Measurements from ENCODE around the gene HLA-DQA1. TPM values are rescaled to one million over a fixed set of nuclear protein-coding genes. Genes with fewer than 3 reads are reported as not detected.

Gene HLA-DQA1
- total and polyA plus RNA-seq, 10 of the 15 experiments (the other 5 are each of a cell fraction or from before 2014, with no cell fraction given), result 289 to 1,769 (median 460) TPM

DNA sequence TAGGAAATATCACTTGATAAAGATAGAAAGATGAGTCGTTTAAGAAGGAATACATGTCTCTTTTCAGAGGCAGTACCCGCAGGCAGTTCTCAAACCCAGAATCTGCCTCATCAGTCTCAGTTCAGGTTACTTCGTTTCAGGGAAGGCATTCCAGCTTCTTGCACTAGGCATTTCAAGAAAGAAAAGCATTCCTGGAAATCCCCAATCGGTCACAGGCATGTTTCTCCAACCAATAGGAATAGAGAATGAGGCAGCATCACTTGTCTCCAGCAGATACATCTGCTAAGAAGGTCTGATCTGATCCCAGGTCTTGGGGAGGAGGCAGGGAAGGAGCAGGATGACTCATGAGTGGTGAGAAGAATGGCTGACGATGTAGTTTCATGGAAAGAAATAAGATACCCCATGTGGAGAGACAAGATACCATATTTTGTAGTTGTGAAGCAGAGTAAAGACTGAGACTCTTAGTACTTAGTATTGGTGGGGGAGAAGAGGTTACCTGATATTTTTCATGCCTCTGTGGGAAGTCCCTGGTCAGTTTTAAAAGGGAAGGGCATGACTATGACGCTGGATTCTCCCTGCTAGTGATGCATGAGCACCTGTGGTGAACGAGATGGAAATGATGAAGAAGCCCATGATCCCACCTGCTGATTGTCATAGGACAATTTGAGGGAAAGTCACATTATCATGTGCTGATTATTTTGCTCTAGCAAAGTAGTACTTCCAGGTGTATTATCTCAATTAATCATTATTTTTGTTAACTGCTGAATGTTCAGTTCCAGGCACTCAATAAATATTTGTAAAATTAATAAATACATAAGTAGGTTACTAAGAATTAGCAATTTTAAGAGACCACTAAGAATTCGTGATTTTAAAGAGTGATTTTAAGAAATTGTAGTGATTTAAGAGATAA, 27.2 kb upstream of the HLA-DQA1 start (continued):
- TF ChIP-seq PML (IDR thresholded peaks at IDR 0.05; ENCODE audit: low read length), result peak; percentile 83
- no peak for TF ChIP-seq ZNF24 (IDR thresholded peaks at IDR 0.05)
- TF ChIP-seq RCOR1 (conservative IDR thresholded peaks at IDR 0.05; ENCODE audit: low read depth, low read length), result no peak
- TF ChIP-seq ETV6 (conservative IDR thresholded peaks at IDR 0.05 in 1 of 2, IDR thresholded peaks at IDR 0.05 in 1 of 2; ENCODE audit: borderline replicate concordance in 1 of 2, low read depth in 1 of 2), result peak in 1 of 2 experiments; percentile 24; a peak in 1 of 4 replicates
- TF ChIP-seq YBX1 (IDR thresholded peaks at IDR 0.05), result no peak
- peak; percentile 81 for TF ChIP-seq NFYB (IDR thresholded peaks at IDR 0.05; ENCODE audit: insufficient read depth, low read depth, low read length)
- peak; percentile 80 for TF ChIP-seq EED (IDR thresholded peaks at IDR 0.05; ENCODE audit: low read depth)
- TF ChIP-seq SMARCA5 (IDR thresholded peaks at IDR 0.05), result no peak
- TF ChIP-seq GABPA (IDR thresholded peaks at IDR 0.05; ENCODE audit: low read depth), result no peak
- TF ChIP-seq SREBF2 (IDR thresholded peaks at IDR 0.05; ENCODE audit: low read length), result no peak
- TF ChIP-seq ZZZ3 (IDR thresholded peaks at IDR 0.05; ENCODE audit: control insufficient read depth, insufficient read length, low read depth), result no peak
- no peak for TF ChIP-seq EZH2 (IDR thresholded peaks at IDR 0.05; ENCODE audit: borderline replicate concordance, control insufficient read depth, low read depth, low read length)
- no peak for TF ChIP-seq RBBP5 (conservative IDR thresholded peaks at IDR 0.05)
- peak; percentile 34; the same call in 1 of the 2 replicates for TF ChIP-seq BACH1 (IDR thresholded peaks at IDR 0.05; ENCODE audit: borderline replicate concordance)
- TF ChIP-seq, protein P1, sequence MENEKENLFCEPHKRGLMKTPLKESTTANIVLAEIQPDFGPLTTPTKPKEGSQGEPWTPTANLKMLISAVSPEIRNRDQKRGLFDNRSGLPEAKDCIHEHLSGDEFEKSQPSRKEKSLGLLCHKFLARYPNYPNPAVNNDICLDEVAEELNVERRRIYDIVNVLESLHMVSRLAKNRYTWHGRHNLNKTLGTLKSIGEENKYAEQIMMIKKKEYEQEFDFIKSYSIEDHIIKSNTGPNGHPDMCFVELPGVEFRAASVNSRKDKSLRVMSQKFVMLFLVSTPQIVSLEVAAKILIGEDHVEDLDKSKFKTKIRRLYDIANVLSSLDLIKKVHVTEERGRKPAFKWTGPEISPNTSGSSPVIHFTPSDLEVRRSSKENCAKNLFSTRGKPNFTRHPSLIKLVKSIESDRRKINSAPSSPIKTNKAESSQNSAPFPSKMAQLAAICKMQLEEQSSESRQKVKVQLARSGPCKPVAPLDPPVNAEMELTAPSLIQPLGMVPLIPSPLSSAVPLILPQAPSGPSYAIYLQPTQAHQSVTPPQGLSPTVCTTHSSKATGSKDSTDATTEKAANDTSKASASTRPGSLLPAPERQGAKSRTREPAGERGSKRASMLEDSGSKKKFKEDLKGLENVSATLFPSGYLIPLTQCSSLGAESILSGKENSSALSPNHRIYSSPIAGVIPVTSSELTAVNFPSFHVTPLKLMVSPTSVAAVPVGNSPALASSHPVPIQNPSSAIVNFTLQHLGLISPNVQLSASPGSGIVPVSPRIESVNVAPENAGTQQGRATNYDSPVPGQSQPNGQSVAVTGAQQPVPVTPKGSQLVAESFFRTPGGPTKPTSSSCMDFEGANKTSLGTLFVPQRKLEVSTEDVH (IDR thresholded peaks at IDR 0.05; ENCODE audit: low read depth, partially characterized antibody), result peak; percentile 61
- 0 out of 2 replicates have a peak, but pooled peaks have one; percentile 22 for TF ChIP-seq TCF3 (IDR thresholded peaks at IDR 0.05; ENCODE audit: borderline replicate concordance, insufficient read depth, low read depth, low read length)
- TF ChIP-seq IKZF1 (conservative IDR thresholded peaks at IDR 0.05), result peak; percentile 89
- TF ChIP-seq, protein P2, sequence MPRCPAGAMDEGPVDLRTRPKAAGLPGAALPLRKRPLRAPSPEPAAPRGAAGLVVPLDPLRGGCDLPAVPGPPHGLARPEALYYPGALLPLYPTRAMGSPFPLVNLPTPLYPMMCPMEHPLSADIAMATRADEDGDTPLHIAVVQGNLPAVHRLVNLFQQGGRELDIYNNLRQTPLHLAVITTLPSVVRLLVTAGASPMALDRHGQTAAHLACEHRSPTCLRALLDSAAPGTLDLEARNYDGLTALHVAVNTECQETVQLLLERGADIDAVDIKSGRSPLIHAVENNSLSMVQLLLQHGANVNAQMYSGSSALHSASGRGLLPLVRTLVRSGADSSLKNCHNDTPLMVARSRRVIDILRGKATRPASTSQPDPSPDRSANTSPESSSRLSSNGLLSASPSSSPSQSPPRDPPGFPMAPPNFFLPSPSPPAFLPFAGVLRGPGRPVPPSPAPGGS (IDR thresholded peaks at IDR 0.05; ENCODE audit: borderline replicate concordance, insufficient read depth, low read depth, low read length, poor library complexity, severe bottlenecking), result no peak
- TF ChIP-seq CBX5 (IDR thresholded peaks at IDR 0.05; ENCODE audit: low read depth), result 0 out of 2 replicates have a peak, but pooled peaks have one; percentile 45
- TF ChIP-seq, protein P3, sequence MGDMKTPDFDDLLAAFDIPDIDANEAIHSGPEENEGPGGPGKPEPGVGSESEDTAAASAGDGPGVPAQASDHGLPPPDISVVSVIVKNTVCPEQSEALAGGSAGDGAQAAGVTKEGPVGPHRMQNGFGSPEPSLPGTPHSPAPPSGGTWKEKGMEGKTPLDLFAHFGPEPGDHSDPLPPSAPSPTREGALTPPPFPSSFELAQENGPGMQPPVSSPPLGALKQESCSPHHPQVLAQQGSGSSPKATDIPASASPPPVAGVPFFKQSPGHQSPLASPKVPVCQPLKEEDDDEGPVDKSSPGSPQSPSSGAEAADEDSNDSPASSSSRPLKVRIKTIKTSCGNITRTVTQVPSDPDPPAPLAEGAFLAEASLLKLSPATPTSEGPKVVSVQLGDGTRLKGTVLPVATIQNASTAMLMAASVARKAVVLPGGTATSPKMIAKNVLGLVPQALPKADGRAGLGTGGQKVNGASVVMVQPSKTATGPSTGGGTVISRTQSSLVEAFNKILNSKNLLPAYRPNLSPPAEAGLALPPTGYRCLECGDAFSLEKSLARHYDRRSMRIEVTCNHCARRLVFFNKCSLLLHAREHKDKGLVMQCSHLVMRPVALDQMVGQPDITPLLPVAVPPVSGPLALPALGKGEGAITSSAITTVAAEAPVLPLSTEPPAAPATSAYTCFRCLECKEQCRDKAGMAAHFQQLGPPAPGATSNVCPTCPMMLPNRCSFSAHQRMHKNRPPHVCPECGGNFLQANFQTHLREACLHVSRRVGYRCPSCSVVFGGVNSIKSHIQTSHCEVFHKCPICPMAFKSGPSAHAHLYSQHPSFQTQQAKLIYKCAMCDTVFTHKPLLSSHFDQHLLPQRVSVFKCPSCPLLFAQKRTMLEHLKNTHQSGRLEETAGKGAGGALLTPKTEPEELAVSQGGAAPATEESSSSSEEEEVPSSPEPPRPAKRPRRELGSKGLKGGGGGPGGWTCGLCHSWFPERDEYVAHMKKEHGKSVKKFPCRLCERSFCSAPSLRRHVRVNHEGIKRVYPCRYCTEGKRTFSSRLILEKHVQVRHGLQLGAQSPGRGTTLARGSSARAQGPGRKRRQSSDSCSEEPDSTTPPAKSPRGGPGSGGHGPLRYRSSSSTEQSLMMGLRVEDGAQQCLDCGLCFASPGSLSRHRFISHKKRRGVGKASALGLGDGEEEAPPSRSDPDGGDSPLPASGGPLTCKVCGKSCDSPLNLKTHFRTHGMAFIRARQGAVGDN (IDR thresholded peaks at IDR 0.05), result peak; percentile 45
- peak; percentile 22; the same call in 1 of the 2 replicates for TF ChIP-seq MTA3 (IDR thresholded peaks at IDR 0.05; ENCODE audit: borderline replicate concordance, low read length)
- no peak for TF ChIP-seq HCFC1 (IDR thresholded peaks at IDR 0.05; ENCODE audit: low read length)
